ENCODE data around the gene ADH1B. TPM values are rescaled to one million over a fixed set of nuclear protein-coding genes. Genes with fewer than 3 reads are reported as not detected.

Gene ADH1B
- total RNA-seq, 1 donor from 2014 or later = not detected

Other genes starting within 250 kb of the ADH1B start
- 89.9 and 90.1 TPM in 2 replicates for gene ADH5, start 232.6 kb downstream of the ADH1B start, total RNA-seq
- not detected in 2 replicates for gene ADH4, start 177.1 kb downstream of the ADH1B start, total RNA-seq
- not detected in 2 replicates for gene ADH6, start 102.2 kb downstream of the ADH1B start, total RNA-seq
- gene ADH1A, start 30.4 kb downstream of the ADH1B start, total RNA-seq = not detected in 2 replicates
- gene ADH1C, start 31.3 kb upstream of the ADH1B start, total RNA-seq = not detected in 2 replicates
- not detected in 2 replicates for gene ADH7, start 113.9 kb upstream of the ADH1B start, total RNA-seq
- gene C4orf17, start 189.6 kb upstream of the ADH1B start, total RNA-seq = not detected in 2 replicates
- gene TRMT10A, start 242.6 kb upstream of the ADH1B start, total RNA-seq = 8.0 and 8.1 TPM in 2 replicates

All from T-helper 1 cell treated with Interleukin-12 subunit alpha and Interleukin-12 subunit beta and Interleukin-4 antibody, amounts not matched to agents 30 ng/mL and 1 ng/mL, for 36 hours (primary cell).